ENCODE results near the gene RIPK3.
A peak's percentile ranks its signal among the peaks of the same experiment; 100 is the strongest.

Gene RIPK3

GRCh38 chr14:24315243-24315806 is 24.5 kb downstream of the RIPK3 start:
- Histone ChIP-seq H3K9ac (no peak overlapping the region), H3K27ac (peak overlapping the region; percentile 47), H3K79me2 (no peaks in the 10 kb centered on the region), H3K4me3 (ENCODE audit: low read depth, low read length) (no peak overlapping the region), H3K9me3 (ENCODE audit: control insufficient read depth, low read length) (no peaks in the 10 kb centered on the region), H3K36me3 (ENCODE audit: control insufficient read depth, insufficient read depth, low read length) (no peaks in the 10 kb centered on the region), H3K4me2 (ENCODE audit: low read length) (no peak overlapping the region), H2AFZ (no peak overlapping the region), H3K4me1 (peaks cover 3% of the 10 kb centered on the region), H3K27me3 (ENCODE audit: control insufficient read depth, insufficient read depth, low read length) (no peaks in the 10 kb centered on the region)
- no peak for TF ChIP-seq CTCF (IDR thresholded peaks at IDR 0.05)

- peaks cover 7% of the 10 kb centered on the region for H3K4me1 ChIP-seq
- H3K4me3 ChIP-seq (ENCODE audit: low read depth, low read length), result no peak overlapping the region
- no peak for TF ChIP-seq CTCF (IDR thresholded peaks at IDR 0.05)
- H3K36me3 ChIP-seq (ENCODE audit: control insufficient read depth, insufficient read depth, low read length), result no peaks in the 10 kb centered on the region
- no peak overlapping the region for H3K9ac ChIP-seq
- H3K4me2 ChIP-seq (ENCODE audit: low read length), result no peak overlapping the region
- H3K27ac ChIP-seq, result peak overlapping the region; percentile 47
- H2AFZ ChIP-seq, result no peak overlapping the region
- no peaks in the 10 kb centered on the region for H3K9me3 ChIP-seq (ENCODE audit: control insufficient read depth, low read length)
- H3K79me2 ChIP-seq, result no peaks in the 10 kb centered on the region
- H3K27me3 ChIP-seq (ENCODE audit: control insufficient read depth, insufficient read depth, low read length), result no peaks in the 10 kb centered on the region
These were observed 25.2 kb downstream of the RIPK3 start for GRCh38 chr14:24314377-24315193.

- Histone ChIP-seq H3K79me2 (no peaks in the 10 kb centered on the region), H3K9me3 (ENCODE audit: control insufficient read depth, low read length) (no peaks in the 10 kb centered on the region), H3K4me2 (ENCODE audit: low read length) (no peak overlapping the region), H3K36me3 (ENCODE audit: control insufficient read depth, insufficient read depth, low read length) (no peaks in the 10 kb centered on the region), H3K27ac (peak overlapping the region; percentile 36), H3K4me1 (peaks cover 7% of the 10 kb centered on the region), H3K9ac (no peak overlapping the region), H3K27me3 (ENCODE audit: control insufficient read depth, insufficient read depth, low read length) (no peaks in the 10 kb centered on the region), H3K4me3 (ENCODE audit: low read depth, low read length) (no peak overlapping the region), H2AFZ (no peak overlapping the region)
- TF ChIP-seq CTCF (IDR thresholded peaks at IDR 0.05), result no peak
These were observed 25.9 kb downstream of the RIPK3 start for GRCh38 chr14:24313913-24314312.

GRCh38 chr14:24312736-24313507 is 26.9 kb downstream of the RIPK3 start:
- Histone ChIP-seq H3K4me3 (ENCODE audit: low read depth, low read length) (no peak overlapping the region), H3K4me1 (peaks cover 7% of the 10 kb centered on the region), H3K27ac (peak overlapping the region; percentile 68), H3K27me3 (ENCODE audit: control insufficient read depth, insufficient read depth, low read length) (no peaks in the 10 kb centered on the region), H3K36me3 (ENCODE audit: control insufficient read depth, insufficient read depth, low read length) (no peaks in the 10 kb centered on the region), H3K79me2 (no peaks in the 10 kb centered on the region), H3K4me2 (ENCODE audit: low read length) (no peak overlapping the region), H2AFZ (no peak overlapping the region), H3K9ac (no peak overlapping the region), H3K9me3 (ENCODE audit: control insufficient read depth, low read length) (no peaks in the 10 kb centered on the region)
- TF ChIP-seq CTCF (IDR thresholded peaks at IDR 0.05), result no peak

Measured in parathyroid adenoma (tissue), 2 donors.